ENCODE results near the gene CMTM1. TPM values are rescaled to one million over a fixed set of nuclear protein-coding genes. Genes with fewer than 3 reads are reported as not detected.

The CMTM1 gene
- total and polyA plus RNA-seq, 2 donors from 2014 or later = 4.6 TPM; not detected in 1

- no peak for TF ChIP-seq CTCF (IDR thresholded peaks at IDR 0.05; ENCODE audit: borderline replicate concordance, extremely low read depth, insufficient read depth)
- no peaks in the 10 kb centered on the region for H3K4me1 ChIP-seq (ENCODE audit: control insufficient read depth in 2 of 3, insufficient read depth in 2 of 3, low read depth in 1 of 3, low read length in 3 of 3)
- peaks cover 0 to 14% (median 14%) of the 10 kb centered on the region in 3 donors for H3K36me3 ChIP-seq (ENCODE audit: control insufficient read depth in 2 of 3, insufficient read depth in 3 of 3, low read length in 3 of 3)
- FAIRE-seq (no peak), DNase-seq (no peak)
- H3K4me3 ChIP-seq (ENCODE audit: low read length in 3 of 3) = no peak overlapping the region
- intact Hi-C loops (cut with DNase I) = no loop called here
- H3K9ac ChIP-seq (ENCODE audit: low read length in 3 of 3) = no peak overlapping the region
- H3K27me3 ChIP-seq (ENCODE audit: control insufficient read depth, insufficient read depth, low read length) = no peaks in the 10 kb centered on the region
- H3K27ac ChIP-seq (ENCODE audit: low read depth in 2 of 2, low read length in 2 of 2) = no peak overlapping the region
- H3K9me3 ChIP-seq (ENCODE audit: control insufficient read depth in 2 of 3, insufficient read depth in 1 of 3, low read length in 3 of 3) = no peaks in the 10 kb centered on the region
These were observed 29.0 kb upstream of the CMTM1 start for GRCh38 chr16:66537236-66537635.

GRCh38 chr16:66538910-66539309 lies 27.3 kb upstream of the CMTM1 start:
- H3K4me1 ChIP-seq (ENCODE audit: control insufficient read depth in 2 of 3, insufficient read depth in 2 of 3, low read depth in 1 of 3, low read length in 3 of 3) = no peaks in the 10 kb centered on the region
- H3K9ac ChIP-seq (ENCODE audit: low read length in 3 of 3) = no peak overlapping the region
- no peaks in the 10 kb centered on the region for H3K9me3 ChIP-seq (ENCODE audit: control insufficient read depth in 2 of 3, insufficient read depth in 1 of 3, low read length in 3 of 3)
- intact Hi-C loops (cut with DNase I) = no loop called here
- no peak overlapping the region for H3K27ac ChIP-seq (ENCODE audit: low read depth in 2 of 2, low read length in 2 of 2)
- FAIRE-seq = no peak
- no peaks in the 10 kb centered on the region for H3K27me3 ChIP-seq (ENCODE audit: control insufficient read depth, insufficient read depth, low read length)
- DNase-seq = no peak
- H3K4me3 ChIP-seq (ENCODE audit: low read length in 3 of 3) = no peak overlapping the region
- H3K36me3 ChIP-seq (ENCODE audit: control insufficient read depth in 2 of 3, insufficient read depth in 3 of 3, low read length in 3 of 3) = peaks cover 0 to 14% (median 14%) of the 10 kb centered on the region in 3 donors
- no peak for TF ChIP-seq CTCF (IDR thresholded peaks at IDR 0.05; ENCODE audit: borderline replicate concordance, extremely low read depth, insufficient read depth)

GRCh38 chr16:66539623-66540469 lies 26.4 kb upstream of the CMTM1 start:
- Histone ChIP-seq H3K36me3 (ENCODE audit: control insufficient read depth in 2 of 3, insufficient read depth in 3 of 3, low read length in 3 of 3) (peaks cover 0 to 14% (median 14%) of the 10 kb centered on the region in 3 donors), H3K9me3 (ENCODE audit: control insufficient read depth in 2 of 3, insufficient read depth in 1 of 3, low read length in 3 of 3) (no peaks in the 10 kb centered on the region), H3K4me1 (ENCODE audit: control insufficient read depth in 2 of 3, insufficient read depth in 2 of 3, low read depth in 1 of 3, low read length in 3 of 3) (no peaks in the 10 kb centered on the region), H3K9ac (ENCODE audit: low read length in 3 of 3) (no peak overlapping the region), H3K27ac (ENCODE audit: low read depth in 2 of 2, low read length in 2 of 2) (no peak overlapping the region), H3K27me3 (ENCODE audit: control insufficient read depth, insufficient read depth, low read length) (no peaks in the 10 kb centered on the region), H3K4me3 (ENCODE audit: low read length in 3 of 3) (no peak overlapping the region)
- DNase-seq (peak in 3 of 5 donors; percentile 69 to 82 (median 76)), FAIRE-seq (no peak)
- intact Hi-C loops (cut with DNase I) = no loop called here
- TF ChIP-seq CTCF (IDR thresholded peaks at IDR 0.05; ENCODE audit: borderline replicate concordance, extremely low read depth, insufficient read depth) = no peak

All from kidney (tissue), 14 donors.